ENCODE results near the gene GPC6.

Gene GPC6

GRCh38 chr13:93727211-93728141 lies 500.9 kb downstream of the GPC6 start:
- Histone ChIP-seq H3K27ac (peak overlapping the region; percentile 12), H3K27me3 (replicated peaks) (no peaks in the 10 kb centered on the region), H3K36me3 (replicated peaks) (no peaks in the 10 kb centered on the region), H3K4me3 (ENCODE audit: low read depth, low read length) (no peak overlapping the region)
- in situ Hi-C loops (cut with HindIII; ENCODE audit: low pct_ligation_motif_present, low sequenced_read_pairs) = no loop called here
- peak; percentile 50 for DNase-seq
- no peak for TF ChIP-seq CTCF (IDR thresholded peaks at IDR 0.05; ENCODE audit: low read depth, low read length, missing control alignments)

GRCh38 chr13:93729383-93729782 lies 502.8 kb downstream of the GPC6 start:
- no peak for DNase-seq
- Histone ChIP-seq H3K27me3 (replicated peaks) (no peaks in the 10 kb centered on the region), H3K4me3 (ENCODE audit: low read depth, low read length) (no peak overlapping the region), H3K36me3 (replicated peaks) (no peaks in the 10 kb centered on the region), H3K27ac (no peak overlapping the region)
- in situ Hi-C loops (cut with HindIII; ENCODE audit: low pct_ligation_motif_present, low sequenced_read_pairs) = no loop called here
- no peak for TF ChIP-seq CTCF (IDR thresholded peaks at IDR 0.05; ENCODE audit: low read depth, low read length, missing control alignments)

- no peak overlapping the region for H3K27ac ChIP-seq
- in situ Hi-C loops (cut with HindIII; ENCODE audit: low pct_ligation_motif_present, low sequenced_read_pairs) = no loop called here
- H3K36me3 ChIP-seq (replicated peaks) = no peaks in the 10 kb centered on the region
- TF ChIP-seq CTCF (IDR thresholded peaks at IDR 0.05; ENCODE audit: low read depth, low read length, missing control alignments) = no peak
- no peaks in the 10 kb centered on the region for H3K27me3 ChIP-seq (replicated peaks)
- DNase-seq = peak; percentile 25
- H3K4me3 ChIP-seq (ENCODE audit: low read depth, low read length) = no peak overlapping the region
Measured at GRCh38 chr13:93730780-93731179, 504.2 kb downstream of the GPC6 start.

GRCh38 chr13:93732186-93732585 lies 505.6 kb downstream of the GPC6 start:
- Histone ChIP-seq H3K4me3 (ENCODE audit: low read depth, low read length) (no peak overlapping the region), H3K36me3 (replicated peaks) (no peaks in the 10 kb centered on the region), H3K27ac (no peak overlapping the region), H3K27me3 (replicated peaks) (no peaks in the 10 kb centered on the region)
- in situ Hi-C loops (cut with HindIII; ENCODE audit: low pct_ligation_motif_present, low sequenced_read_pairs) = no loop called here
- no peak for TF ChIP-seq CTCF (IDR thresholded peaks at IDR 0.05; ENCODE audit: low read depth, low read length, missing control alignments)
- no peak for DNase-seq

DNA sequence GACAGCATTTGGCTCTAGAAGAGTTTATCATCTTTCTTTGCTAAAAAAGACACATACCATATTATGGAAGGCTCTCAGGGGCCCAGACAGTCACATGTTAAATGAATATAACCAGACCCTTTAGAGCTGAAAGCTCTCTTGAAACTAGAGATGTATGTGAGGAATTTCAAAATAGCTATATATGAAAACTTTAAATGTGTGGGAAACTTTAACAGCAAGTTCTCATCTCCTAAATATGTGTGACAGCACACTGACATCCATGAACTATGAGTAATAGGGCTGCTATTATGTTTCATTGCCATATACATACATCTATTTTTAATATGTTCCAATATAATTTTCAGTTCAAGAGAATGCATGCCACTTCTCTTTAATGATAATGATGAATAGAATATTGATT lies 509.5 kb downstream of the GPC6 start:
- H3K27ac ChIP-seq = peak overlapping the region; percentile 71
- TF ChIP-seq CTCF (IDR thresholded peaks at IDR 0.05; ENCODE audit: low read depth, low read length, missing control alignments) = no peak
- peak; percentile 64 for DNase-seq
- in situ Hi-C loops (cut with HindIII; ENCODE audit: low pct_ligation_motif_present, low sequenced_read_pairs) = no loop called here
- H3K36me3 ChIP-seq (replicated peaks) = no peaks in the 10 kb centered on the region
- H3K4me3 ChIP-seq (ENCODE audit: low read depth, low read length) = no peak overlapping the region
- no peaks in the 10 kb centered on the region for H3K27me3 ChIP-seq (replicated peaks)

All from brain microvascular endothelial cell (primary cell).